ENCODE results near the gene VIM.
"Not testable (repeated sequence)": the region's sequence is repeated elsewhere in the genome, so short reads cannot be mapped to it uniquely, and the experiment has no call there.

Gene VIM

GRCh38 chr10:17233286-17233991 lies 5.4 kb downstream of the VIM start:
- no peak for DNase-seq

- no peak for DNase-seq
Measured at GRCh38 chr10:17234431-17234945, 6.4 kb downstream of the VIM start.

GRCh38 chr10:17235136-17235535 lies 7.1 kb downstream of the VIM start:
- DNase-seq: no peak

- DNase-seq: no peak
Measured at GRCh38 chr10:17236468-17237148, 8.6 kb downstream of the VIM start.

- DNase-seq: no peak
Measured at GRCh38 chr10:17237149-17237527, 9.1 kb downstream of the VIM start.

GRCh38 chr10:17237915-17238444 lies 9.9 kb downstream of the VIM start:
- no peak for DNase-seq

- DNase-seq: no peak
Measured at GRCh38 chr10:17238445-17239291, 10.6 kb downstream of the VIM start.

GRCh38 chr10:17239345-17240085 lies 11.5 kb downstream of the VIM start:
- no peak for DNase-seq

- DNase-seq: no peak
Measured at GRCh38 chr10:17240096-17240495, 12.1 kb downstream of the VIM start.

- no peak for DNase-seq
Measured at GRCh38 chr10:17240616-17241015, 12.6 kb downstream of the VIM start.

- DNase-seq: no peak
Measured at GRCh38 chr10:17241611-17242333, 13.7 kb downstream of the VIM start.

- no peak for DNase-seq
Measured at GRCh38 chr10:17244700-17245365, 16.8 kb downstream of the VIM start.

- no peak for DNase-seq
Measured at GRCh38 chr10:17247210-17247609, 19.2 kb downstream of the VIM start.

GRCh38 chr10:17248964-17249363 lies 20.9 kb downstream of the VIM start:
- no peak for DNase-seq

- no peak for DNase-seq
Measured at GRCh38 chr10:17249820-17250219, 21.8 kb downstream of the VIM start.

GRCh38 chr10:17250736-17251135 lies 22.7 kb downstream of the VIM start:
- DNase-seq: no peak

- DNase-seq: not testable (repeated sequence)
Measured at GRCh38 chr10:17254543-17255050, 26.6 kb downstream of the VIM start.

- DNase-seq: no peak
Measured at GRCh38 chr10:17255512-17255911, 27.5 kb downstream of the VIM start.

GRCh38 chr10:17256051-17256450 lies 28.0 kb downstream of the VIM start:
- DNase-seq: no peak

GRCh38 chr10:17256627-17257026 lies 28.6 kb downstream of the VIM start:
- DNase-seq: no peak

Data from activated naive CD4-positive, alpha-beta T cell treated with anti-CD3 and anti-CD28 coated beads, Interleukin-2, amount 50 U/mL, for 16 hours (primary cell).